Transverse colon (tissue), 3 donors: ENCODE results near the gene RALGPS2.

Experiments
- CTCF ChIP-seq, 5 experiments: fragments of 200-600 bp in 3 of 5; fragments of 450-650 bp in 2 of 5; sonication (generic) in 3 of 5; IDR thresholded peaks; 1 replicate in 2 of 5; 2 replicates in 3 of 5; pipeline ENCODE4 v1.5.1; 2016 to 2017; ENCODE audit warnings: antibody characterized with exemption in 5 of 5, inconsistent platforms in 3 of 5, mild to moderate bottlenecking in 2 of 5, moderate library complexity in 1 of 5
- EP300 ChIP-seq: sonication (generic); formaldehyde crosslinking; IDR thresholded peaks from one replicate; pipeline ENCODE4 v1.6.1; 2017; ENCODE audit warnings: antibody characterized with exemption, low read depth
- POLR2A ChIP-seq: fragments of 450-650 bp; IDR thresholded peaks from one replicate; pipeline ENCODE4 v1.6.1; 2016; ENCODE audit warnings: antibody characterized with exemption, mild to moderate bottlenecking, moderate library complexity

DNA sequence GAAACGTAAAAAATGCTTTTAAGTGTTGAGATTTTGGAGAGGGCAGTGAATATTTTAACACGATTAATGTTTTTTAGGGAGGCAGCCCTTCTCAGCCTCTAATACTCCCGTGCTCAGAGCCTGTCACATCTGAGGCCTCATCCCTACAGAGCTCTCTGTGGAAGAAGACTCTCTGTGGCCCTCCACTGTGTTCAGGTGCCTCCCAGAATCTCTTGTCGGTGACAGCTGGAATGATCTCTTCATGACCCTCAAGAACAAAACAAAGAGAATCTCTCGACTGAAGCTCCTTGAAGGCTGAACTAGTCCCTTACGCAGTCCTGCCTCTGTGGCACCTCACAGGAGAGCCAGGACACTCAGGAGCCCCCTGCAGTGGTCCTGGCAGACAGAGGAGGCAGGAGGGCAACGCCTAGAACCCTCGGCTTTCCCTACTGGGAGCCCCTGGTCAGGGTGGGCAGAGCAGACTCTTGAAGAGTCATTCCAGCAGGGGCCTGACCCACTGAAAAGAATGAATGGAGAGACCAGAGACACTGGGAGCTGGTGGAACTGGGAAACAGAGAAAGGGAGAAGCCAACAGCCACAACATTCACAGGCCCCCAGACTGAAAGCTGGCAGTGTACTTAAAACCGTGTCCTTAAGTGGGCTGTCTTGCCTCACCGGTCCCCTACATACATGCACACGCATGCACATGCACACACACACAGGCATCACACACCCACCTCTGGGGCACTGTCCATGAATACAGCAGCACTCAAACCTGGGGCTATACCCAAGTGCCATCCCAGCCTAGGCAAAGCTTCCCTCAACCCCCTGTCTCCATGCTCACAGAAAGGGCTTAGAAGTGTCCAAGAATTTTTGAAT, 213.3 kb downstream of the RALGPS2 start:
- TF ChIP-seq POLR2A (no peak), CTCF (IDR thresholded peaks at IDR 0.05) (no peak), EP300 (no peak)
